ENCODE measurements around the gene GMPS. TPM values are rescaled to one million over a fixed set of nuclear protein-coding genes. Genes with fewer than 3 reads are reported as not detected.
"Not testable (repeated sequence)": the region's sequence is repeated elsewhere in the genome, so short reads cannot be mapped to it uniquely, and the experiment has no call there.

The GMPS gene
- total RNA-seq, 1 donor from 2014 or later: 41.2 TPM

- ATAC-seq (no peak), DNase-seq (no peak)
- no peaks in the 10 kb centered on the region for H3K36me3 ChIP-seq
- no peaks in the 10 kb centered on the region for H3K27me3 ChIP-seq
- no peaks in the 10 kb centered on the region for H3K4me1 ChIP-seq
- no peak for TF ChIP-seq CTCF (IDR thresholded peaks at IDR 0.05)
- no peak overlapping the region for H3K27ac ChIP-seq
- no peak overlapping the region for H3K4me3 ChIP-seq
- intact Hi-C loops (cut with DNase I): no loop called here
- no peaks in the 10 kb centered on the region for H3K9me3 ChIP-seq
These were observed 9.8 kb downstream of the GMPS start for GRCh38 chr3:155880286-155880685.

- ATAC-seq (no peak), DNase-seq (no peak)
- no peaks in the 10 kb centered on the region for H3K9me3 ChIP-seq
- no peaks in the 10 kb centered on the region for H3K36me3 ChIP-seq
- no peak overlapping the region for H3K4me3 ChIP-seq
- no peak for TF ChIP-seq CTCF (IDR thresholded peaks at IDR 0.05)
- H3K27ac ChIP-seq: no peak overlapping the region
- intact Hi-C loops (cut with DNase I): no loop called here
- no peaks in the 10 kb centered on the region for H3K27me3 ChIP-seq
- no peaks in the 10 kb centered on the region for H3K4me1 ChIP-seq
These were observed 13.8 kb downstream of the GMPS start for GRCh38 chr3:155884292-155884691.

GRCh38 chr3:155885292-155885691 lies 14.8 kb downstream of the GMPS start:
- Histone ChIP-seq H3K9me3 (no peaks in the 10 kb centered on the region), H3K27me3 (no peaks in the 10 kb centered on the region), H3K4me3 (no peak overlapping the region), H3K36me3 (no peaks in the 10 kb centered on the region), H3K4me1 (peaks cover 3% of the 10 kb centered on the region), H3K27ac (no peak overlapping the region)
- ATAC-seq (no peak), DNase-seq (no peak)
- no peak for TF ChIP-seq CTCF (IDR thresholded peaks at IDR 0.05)
- intact Hi-C loops (cut with DNase I): no loop called here

GRCh38 chr3:155886348-155886747 lies 15.9 kb downstream of the GMPS start:
- ATAC-seq; H3K4me1 ChIP-seq; H3K4me3 ChIP-seq; DNase-seq; H3K36me3 ChIP-seq; H3K9me3 ChIP-seq; H3K27ac ChIP-seq; H3K27me3 ChIP-seq; intact Hi-C loops (cut with DNase I): not testable (repeated sequence)

- no peaks in the 10 kb centered on the region for H3K36me3 ChIP-seq
- peaks cover 8% of the 10 kb centered on the region for H3K4me1 ChIP-seq
- no peak for ATAC-seq
- H3K9me3 ChIP-seq: no peaks in the 10 kb centered on the region
- no peak overlapping the region for H3K4me3 ChIP-seq
- no peak for TF ChIP-seq CTCF (IDR thresholded peaks at IDR 0.05)
- DNase-seq: no peak
- H3K27ac ChIP-seq: no peak overlapping the region
- H3K27me3 ChIP-seq: no peaks in the 10 kb centered on the region
- intact Hi-C loops (cut with DNase I): no loop called here
These were observed 16.5 kb downstream of the GMPS start for GRCh38 chr3:155886915-155887314.

GRCh38 chr3:155889212-155889611 lies 18.8 kb downstream of the GMPS start:
- TF ChIP-seq CTCF (IDR thresholded peaks at IDR 0.05): no peak
- peaks cover 8% of the 10 kb centered on the region for H3K4me1 ChIP-seq
- intact Hi-C loops (cut with DNase I): no loop called here
- H3K27ac ChIP-seq: no peak overlapping the region
- peaks cover 6% of the 10 kb centered on the region for H3K36me3 ChIP-seq
- no peak overlapping the region for H3K4me3 ChIP-seq
- H3K9me3 ChIP-seq: no peaks in the 10 kb centered on the region
- no peak for ATAC-seq
- no peaks in the 10 kb centered on the region for H3K27me3 ChIP-seq
- DNase-seq: no peak

All from upper lobe of right lung (tissue), 1 donor.